ENCODE data around the gene HLA-DOA. TPM values are rescaled to one million over a fixed set of nuclear protein-coding genes. Genes with fewer than 3 reads are reported as not detected.

The HLA-DOA gene
- total RNA-seq, 1 donor from 2014 or later: 38.0 TPM

DNA sequence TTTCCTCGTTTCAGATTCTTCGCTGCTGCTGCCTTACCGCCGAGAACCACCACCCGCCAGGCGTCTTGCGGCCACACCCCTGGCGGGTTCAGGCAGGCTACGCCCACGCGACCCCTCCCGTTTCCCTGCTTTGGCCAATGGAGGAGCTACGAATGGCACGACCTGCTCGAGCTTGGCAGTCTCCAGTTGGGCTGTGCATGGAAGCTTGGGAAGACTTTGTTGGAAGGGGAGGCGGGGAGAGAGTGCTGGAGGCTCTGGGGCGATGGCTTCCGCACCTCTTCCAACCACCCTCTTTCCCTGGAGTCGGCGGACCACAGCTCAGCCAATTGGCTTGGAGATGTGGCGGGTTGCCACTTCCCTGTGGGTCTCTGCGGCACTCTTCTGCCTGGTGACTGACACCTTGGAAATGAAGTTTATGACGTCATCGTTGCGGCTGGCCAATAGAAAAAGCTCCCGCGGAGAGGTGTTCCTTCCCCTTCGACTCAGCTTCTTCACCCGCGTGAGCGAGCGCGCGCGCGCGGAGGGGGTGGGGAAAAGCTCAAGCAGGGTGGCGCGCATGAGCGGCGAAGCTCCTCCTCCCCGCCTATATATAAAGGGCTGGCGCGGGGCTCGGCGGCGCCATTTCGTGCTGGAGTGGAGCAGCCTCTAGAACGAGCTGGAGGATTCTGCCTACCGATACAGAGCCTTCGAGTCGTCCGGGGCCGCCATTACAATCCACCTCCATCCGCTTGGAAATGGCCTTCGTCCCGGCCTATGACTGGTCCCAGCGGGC is 37.6 kb downstream of the HLA-DOA start:
- Mint-ChIP-seq H3K4me3 (peak overlapping the region; percentile 94), H3K9me3 (no peaks in the 10 kb centered on the region), H3K4me1 (peaks cover 37% of the 10 kb centered on the region), H3K27me3 (ENCODE audit: insufficient read depth, low read depth) (peaks cover 11% of the 10 kb centered on the region), H3K27ac (peak overlapping the region; percentile 99), H3K36me3 (peaks cover 38% of the 10 kb centered on the region)
- peaks cover 84% of the 10 kb centered on the region for H3F3A ChIP-seq (ENCODE audit: low read depth)
- peaks cover 53% of the 10 kb centered on the region for H4K20me1 ChIP-seq (ENCODE audit: low read depth)
- no peak overlapping the region for H2AFZ ChIP-seq (replicated peaks)
- H3K36me3 ChIP-seq: peaks cover 21% of the 10 kb centered on the region
- H3K4me3 ChIP-seq: peak overlapping the region; percentile 95
- TF ChIP-seq CTCF (IDR thresholded peaks at IDR 0.05) (no peak), EZH2phosphoT487 (IDR thresholded peaks at IDR 0.05) (no peak), EZH2 (IDR thresholded peaks at IDR 0.05) (no peak)
- H3K79me2 ChIP-seq (ENCODE audit: low read depth): peaks cover 89% of the 10 kb centered on the region
- no peaks in the 10 kb centered on the region for H3K27me3 ChIP-seq
- peak overlapping the region; percentile 100 for H3K4me2 ChIP-seq
- H3K9ac ChIP-seq: peak overlapping the region; percentile 96
- H3K4me1 ChIP-seq: peaks cover 19% of the 10 kb centered on the region
- H3K9me3 ChIP-seq (ENCODE audit: low read depth): no peaks in the 10 kb centered on the region
- DNase-seq (ENCODE audit: low spot score): peak; percentile 98
- peak overlapping the region; percentile 100 for H3K27ac ChIP-seq

GRCh38 chr6:32971242-32971580 is 38.2 kb downstream of the HLA-DOA start:
- peak overlapping the region; percentile 100 for H3K27ac ChIP-seq
- no peak overlapping the region for H2AFZ ChIP-seq (replicated peaks)
- peaks cover 51% of the 10 kb centered on the region for H4K20me1 ChIP-seq (ENCODE audit: low read depth)

GRCh38 chr6:32970413-32971241 is 38.8 kb downstream of the HLA-DOA start:
- TF ChIP-seq EZH2 (IDR thresholded peaks at IDR 0.05): no peak
- TF ChIP-seq EZH2phosphoT487 (IDR thresholded peaks at IDR 0.05): no peak
- no peak for TF ChIP-seq CTCF (IDR thresholded peaks at IDR 0.05)
- Histone ChIP-seq H4K20me1 (ENCODE audit: low read depth) (peaks cover 45% of the 10 kb centered on the region), H3K27me3 (no peaks in the 10 kb centered on the region), H3K9me3 (ENCODE audit: low read depth) (no peaks in the 10 kb centered on the region), H3K36me3 (peaks cover 12% of the 10 kb centered on the region), H3K79me2 (ENCODE audit: low read depth) (peaks cover 89% of the 10 kb centered on the region), H3K27ac (peak overlapping the region; percentile 100), H2AFZ (replicated peaks) (no peak overlapping the region), H3K4me3 (peak overlapping the region; percentile 68), H3K9ac (peak overlapping the region; percentile 90), H3F3A (ENCODE audit: low read depth) (peaks cover 73% of the 10 kb centered on the region), H3K4me2 (peak overlapping the region; percentile 82), H3K4me1 (peaks cover 20% of the 10 kb centered on the region)
- peak; percentile 90 for DNase-seq (ENCODE audit: low spot score)
- H3K4me1 Mint-ChIP-seq: peaks cover 33% of the 10 kb centered on the region
- H3K9me3 Mint-ChIP-seq: no peaks in the 10 kb centered on the region
- H3K27ac Mint-ChIP-seq: peak overlapping the region; percentile 100
- H3K27me3 Mint-ChIP-seq (ENCODE audit: insufficient read depth, low read depth): peaks cover 11% of the 10 kb centered on the region
- H3K4me3 Mint-ChIP-seq: peak overlapping the region; percentile 94
- H3K36me3 Mint-ChIP-seq: peaks cover 27% of the 10 kb centered on the region

More at GRCh38 chr6:32971242-32971580, 38.2 kb downstream of the HLA-DOA start:
- peak overlapping the region; percentile 82 for H3K4me2 ChIP-seq
- Mint-ChIP-seq H3K27ac (peak overlapping the region; percentile 99), H3K4me1 (peaks cover 35% of the 10 kb centered on the region), H3K36me3 (peaks cover 33% of the 10 kb centered on the region), H3K27me3 (ENCODE audit: insufficient read depth, low read depth) (peaks cover 11% of the 10 kb centered on the region), H3K9me3 (no peaks in the 10 kb centered on the region), H3K4me3 (peak overlapping the region; percentile 94)
- no peak for DNase-seq (ENCODE audit: low spot score)
- H3F3A ChIP-seq (ENCODE audit: low read depth): peaks cover 79% of the 10 kb centered on the region
- peaks cover 89% of the 10 kb centered on the region for H3K79me2 ChIP-seq (ENCODE audit: low read depth)
- no peaks in the 10 kb centered on the region for H3K27me3 ChIP-seq
- peaks cover 22% of the 10 kb centered on the region for H3K4me1 ChIP-seq
- peak overlapping the region; percentile 90 for H3K9ac ChIP-seq
- H3K9me3 ChIP-seq (ENCODE audit: low read depth): no peaks in the 10 kb centered on the region
- TF ChIP-seq EZH2 (IDR thresholded peaks at IDR 0.05): no peak
- TF ChIP-seq CTCF (IDR thresholded peaks at IDR 0.05): no peak
- no peak for TF ChIP-seq EZH2phosphoT487 (IDR thresholded peaks at IDR 0.05)
- peak overlapping the region; percentile 68 for H3K4me3 ChIP-seq
- H3K36me3 ChIP-seq: peaks cover 15% of the 10 kb centered on the region

All from neural progenitor cell (in vitro differentiated cells).